AG04450 (cell line): Measurements from ENCODE around the gene SETD5. TPM values are rescaled to one million over a fixed set of nuclear protein-coding genes. Genes with fewer than 3 reads are reported as not detected.

Source experiments
- CTCF ChIA-PET: fragments of 300-600, 350-600 bp; formaldehyde crosslinking; extraction: SDS; loops from one replicate; lab custom pipeline; 2022; ENCODE audit warnings: antibody characterized with exemption, inconsistent platforms; lab: Charles Lee
- POLR2A ChIA-PET: fragments of 350-600 bp; formaldehyde crosslinking; extraction: SDS; loops from one replicate; lab custom pipeline; 2021; ENCODE audit warnings: antibody characterized with exemption, inconsistent platforms; lab: Yijun Ruan, JAX
- DNase-seq: peaks from one replicate; pipeline ENCODE4 v3.0.0-alpha.2; 2011; ENCODE audit warnings: low read depth, low spot score
- H3K27ac ChIP-seq: one replicate; pipeline ENCODE4 v1.5.1; 2012; ENCODE audit warnings: low read depth, low read length, control low read depth
- H3K27me3 ChIP-seq: one replicate; pipeline ENCODE4 v1.6.0; 2012; ENCODE audit warnings: low read length; ENCODE audit not compliant: control insufficient read depth, insufficient read depth
- H3K4me3 ChIP-seq: 2 replicates; pipeline ENCODE4 v1.5.1; 2011; ENCODE audit warnings: mild to moderate bottlenecking, low read depth, low read length, control low read depth
- H3K9me3 ChIP-seq: 2 replicates; pipeline ENCODE4 v1.5.1; 2012; ENCODE audit warnings: low read length; ENCODE audit not compliant: control insufficient read depth, insufficient read depth
- polyA plus RNA-seq: library from polyadenylated mRNA; depleted of rRNA; stranded (reverse); fragments of >200 nt; gene quantifications from 2 replicates; pipeline ENCODE4 v1.2.3, GENCODE V29; 2011; rRNA removed
- TF ChIP-seq, protein P1 (sequence below): IDR thresholded peaks from 2 replicates; pipeline ENCODE4 v1.5.1; 2011; ENCODE audit warnings: low read depth, low read length, control low read depth, inconsistent platforms

Gene SETD5
- polyA plus RNA-seq, 1 experiment = 75.0 TPM

- TF ChIP-seq, protein P1, sequence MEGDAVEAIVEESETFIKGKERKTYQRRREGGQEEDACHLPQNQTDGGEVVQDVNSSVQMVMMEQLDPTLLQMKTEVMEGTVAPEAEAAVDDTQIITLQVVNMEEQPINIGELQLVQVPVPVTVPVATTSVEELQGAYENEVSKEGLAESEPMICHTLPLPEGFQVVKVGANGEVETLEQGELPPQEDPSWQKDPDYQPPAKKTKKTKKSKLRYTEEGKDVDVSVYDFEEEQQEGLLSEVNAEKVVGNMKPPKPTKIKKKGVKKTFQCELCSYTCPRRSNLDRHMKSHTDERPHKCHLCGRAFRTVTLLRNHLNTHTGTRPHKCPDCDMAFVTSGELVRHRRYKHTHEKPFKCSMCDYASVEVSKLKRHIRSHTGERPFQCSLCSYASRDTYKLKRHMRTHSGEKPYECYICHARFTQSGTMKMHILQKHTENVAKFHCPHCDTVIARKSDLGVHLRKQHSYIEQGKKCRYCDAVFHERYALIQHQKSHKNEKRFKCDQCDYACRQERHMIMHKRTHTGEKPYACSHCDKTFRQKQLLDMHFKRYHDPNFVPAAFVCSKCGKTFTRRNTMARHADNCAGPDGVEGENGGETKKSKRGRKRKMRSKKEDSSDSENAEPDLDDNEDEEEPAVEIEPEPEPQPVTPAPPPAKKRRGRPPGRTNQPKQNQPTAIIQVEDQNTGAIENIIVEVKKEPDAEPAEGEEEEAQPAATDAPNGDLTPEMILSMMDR = no peak
- H3K27me3 ChIP-seq = peaks cover 21% of the 10 kb centered on the region
- no peaks in the 10 kb centered on the region; the same call in 1 of the 2 replicates for H3K9me3 ChIP-seq
- CTCF ChIA-PET = no interaction called here
- no peak overlapping the region for H3K27ac ChIP-seq
- POLR2A ChIA-PET = no interaction called here
- H3K4me3 ChIP-seq = no peak overlapping the region
- DNase-seq = no peak
These were observed 111.4 kb downstream of the SETD5 start for GRCh38 chr3:9508781-9509180.

- ChIA-PET POLR2A (no interaction called here), CTCF (interaction anchor here (0.6 to 2.4 kb wide), 3 partner anchors 9 to 600 kb away, joined by 5 to 17 read pairs (median 5); no protein-coding TSS in a partner anchor)
- Histone ChIP-seq H3K4me3 (no peak overlapping the region), H3K9me3 (no peaks in the 10 kb centered on the region; the same call in 1 of the 2 replicates), H3K27ac (no peak overlapping the region), H3K27me3 (peaks cover 21% of the 10 kb centered on the region)
- DNase-seq = no peak
- TF ChIP-seq, protein P1 = no peak
These were observed 115.1 kb downstream of the SETD5 start for GRCh38 chr3:9512456-9513045.

DNA sequence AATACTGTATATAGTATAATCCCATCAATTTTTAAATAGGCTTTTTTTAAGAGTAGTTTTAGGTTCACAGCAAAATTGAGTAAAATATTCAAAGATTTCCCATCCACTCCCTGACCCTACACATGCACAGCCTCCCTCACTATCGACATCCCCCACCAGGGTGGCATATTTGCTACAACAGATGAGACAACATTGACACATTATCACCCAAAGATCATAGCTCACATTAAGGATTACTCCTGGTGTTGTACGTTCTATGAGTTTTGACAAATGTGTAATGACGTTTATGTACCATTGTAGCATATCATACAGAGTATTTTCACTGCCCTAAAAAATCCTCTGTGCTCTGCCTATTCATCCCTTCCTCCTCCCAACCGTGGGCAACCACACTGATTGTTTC, 116.9 kb downstream of the SETD5 start:
- ChIA-PET POLR2A (no interaction called here), CTCF (no interaction called here)

DNA sequence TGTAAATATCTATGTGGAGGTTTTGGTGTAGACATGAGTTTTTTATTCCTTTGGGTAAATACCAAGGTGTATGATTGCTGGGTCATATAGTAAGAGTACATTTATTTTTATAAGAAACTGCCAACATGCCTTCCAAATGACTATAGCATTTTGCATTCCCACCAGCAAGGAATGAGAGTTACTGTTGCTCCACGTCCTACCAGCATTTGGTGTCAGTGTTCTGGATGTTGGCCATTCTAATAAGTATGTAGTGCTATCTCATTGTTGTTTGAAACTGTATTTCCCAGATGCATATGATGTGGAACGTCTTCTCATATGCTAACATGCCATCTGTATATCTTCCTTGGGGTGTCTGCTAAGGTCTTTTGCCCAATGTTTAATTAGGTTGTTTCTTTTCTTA, 117.5 kb downstream of the SETD5 start:
- H3K9me3 ChIP-seq = no peaks in the 10 kb centered on the region
- TF ChIP-seq, protein P1 = no peak
- DNase-seq = no peak
- POLR2A ChIA-PET = no interaction called here
- CTCF ChIA-PET = no interaction called here
- no peak overlapping the region for H3K4me3 ChIP-seq
- peaks cover under 1% of the 10 kb centered on the region for H3K27me3 ChIP-seq
- H3K27ac ChIP-seq = no peak overlapping the region

More for the DNA sequence above, 116.9 kb downstream of the SETD5 start:
- H3K27ac ChIP-seq = no peak overlapping the region
- TF ChIP-seq, protein P1 = no peak
- DNase-seq = no peak
- H3K27me3 ChIP-seq = peaks cover 7% of the 10 kb centered on the region
- H3K9me3 ChIP-seq = no peaks in the 10 kb centered on the region
- no peak overlapping the region for H3K4me3 ChIP-seq

DNA sequence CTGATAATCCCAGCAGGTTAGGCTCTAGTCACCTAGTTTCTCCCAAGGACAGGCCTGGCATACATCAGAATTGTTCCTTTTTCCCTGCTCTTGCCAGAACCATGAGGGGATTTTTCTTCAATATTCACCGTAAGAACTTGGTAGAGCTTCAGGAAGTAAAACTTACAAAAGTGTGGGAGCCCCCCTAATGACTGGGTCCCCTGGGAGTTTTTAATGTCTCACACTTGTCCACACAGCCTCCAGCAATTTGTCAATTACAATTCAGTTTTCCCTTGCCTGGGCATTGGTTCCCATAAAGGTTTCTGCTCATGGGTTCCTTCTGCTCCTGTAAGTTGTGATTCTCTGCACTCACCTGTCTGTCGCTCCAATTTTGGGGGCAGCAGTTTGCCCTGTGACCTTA, 127.7 kb downstream of the SETD5 start:
- TF ChIP-seq, protein P1 = no peak
- no peaks in the 10 kb centered on the region for H3K27me3 ChIP-seq
- CTCF ChIA-PET = no interaction called here
- POLR2A ChIA-PET = no interaction called here
- H3K27ac ChIP-seq = no peak overlapping the region
- H3K4me3 ChIP-seq = no peak overlapping the region
- no peaks in the 10 kb centered on the region for H3K9me3 ChIP-seq
- no peak for DNase-seq

Other genes with a start within 250 kb of the SETD5 start
- 0.61 and 0.92 TPM in 2 replicates for gene SRGAP3, start 148.0 kb upstream of the SETD5 start, polyA plus RNA-seq
- gene THUMPD3, start 34.6 kb upstream of the SETD5 start, polyA plus RNA-seq = 43.3 and 49.8 TPM in 2 replicates
- not detected in 2 replicates for gene LHFPL4, start 156.2 kb downstream of the SETD5 start, polyA plus RNA-seq